Activated T-helper 2 cell treated with anti-CD3 and anti-CD28 coated beads, Interferon-gamma antibody, Interleukin-2, Interleukin-4, amounts not matched to agents 10 μg/mL and 5 μg/mL and 100 μg/mL, durations not matched to agents 14 hours and 24 hours and 36 hours (primary cell): ENCODE results near the gene GUCY1A2. TPM values are rescaled to one million over a fixed set of nuclear protein-coding genes. Genes with fewer than 3 reads are reported as not detected.
"Not testable (repeated sequence)": the region's sequence is repeated elsewhere in the genome, so short reads cannot be mapped to it uniquely, and the experiment has no call there.

Experiments
- DNase-seq: peaks from one replicate; pipeline ENCODE4 v3.0.0; 2021; ENCODE audit warnings: low spot score
- H3K27ac Mint-ChIP-seq: one replicate; pipeline ENCODE4 v1.8.0; 2021; ENCODE audit warnings: mixed read lengths
- H3K27me3 Mint-ChIP-seq: one replicate; pipeline ENCODE4 v1.8.0; 2021; ENCODE audit warnings: low read depth, mixed read lengths
- H3K36me3 Mint-ChIP-seq: one replicate; pipeline ENCODE4 v1.8.0; 2021; ENCODE audit warnings: low read depth, mixed read lengths
- H3K4me1 Mint-ChIP-seq: one replicate; pipeline ENCODE4 v1.8.0; 2021; ENCODE audit warnings: low read depth, mixed read lengths
- H3K4me3 Mint-ChIP-seq: one replicate; pipeline ENCODE4 v1.8.0; 2021; ENCODE audit warnings: low read depth, mild to moderate bottlenecking, moderate library complexity, mixed read lengths
- H3K9me3 Mint-ChIP-seq: one replicate; pipeline ENCODE4 v1.8.0; 2021; ENCODE audit warnings: mixed read lengths
- intact Hi-C: fragments of 100-400 bp; cut with micrococcal nuclease; formaldehyde crosslinking; loops from one replicate; pipeline ENCODE4 v1.15.1; 2023
- total RNA-seq: library from RNA; stranded (reverse); gene quantifications from 2 replicates; pipeline ENCODE4 v1.2.3, GENCODE V29; 2022

Gene GUCY1A2
- total RNA-seq, 1 donor from 2014 or later = 0.02 TPM

DNA sequence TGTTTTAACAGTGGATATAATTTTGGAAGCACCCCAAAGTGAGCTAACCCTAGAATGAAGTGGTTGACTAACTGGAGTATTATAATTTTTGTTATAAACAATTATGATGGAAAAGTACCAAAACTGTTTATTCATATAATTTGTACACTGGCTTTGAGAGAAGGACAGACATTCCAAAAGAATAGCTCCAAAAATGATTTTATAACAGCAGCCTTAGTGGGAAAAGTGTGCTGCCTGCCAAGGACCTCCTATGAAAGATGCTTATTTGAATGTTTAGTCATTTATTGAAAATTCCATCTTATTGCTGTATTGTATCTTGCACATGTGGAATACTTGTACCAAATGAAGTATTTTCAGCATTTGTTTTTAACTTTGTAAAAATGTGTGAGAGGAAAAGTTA is 169.8 kb downstream of the GUCY1A2 start:
- no peak for DNase-seq
- peaks cover 39% of the 10 kb centered on the region for H3K9me3 Mint-ChIP-seq
- H3K27me3 Mint-ChIP-seq = no peaks in the 10 kb centered on the region
- no peaks in the 10 kb centered on the region for H3K36me3 Mint-ChIP-seq
- H3K27ac Mint-ChIP-seq = no peak overlapping the region
- H3K4me1 Mint-ChIP-seq = no peaks in the 10 kb centered on the region
- no peak overlapping the region for H3K4me3 Mint-ChIP-seq
- intact Hi-C loops = no loop called here

DNA sequence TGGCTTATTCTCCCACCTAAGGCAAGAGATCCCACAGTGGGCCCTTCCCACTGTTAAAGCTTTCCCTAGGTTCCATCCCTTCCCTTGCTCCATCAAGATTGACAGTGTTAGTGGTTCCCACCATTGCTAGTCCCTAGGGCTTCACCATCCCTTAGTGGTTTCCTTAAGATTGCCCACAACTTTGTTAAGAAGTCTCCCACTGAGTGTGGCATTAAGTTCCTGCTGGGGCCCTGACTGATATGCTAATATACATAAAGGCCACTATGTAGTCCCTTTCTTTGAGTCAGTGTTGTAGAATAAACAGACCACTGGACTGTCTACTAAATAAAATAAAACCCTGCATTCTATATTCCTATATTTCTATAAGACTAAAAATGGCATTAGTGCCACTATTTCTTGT is 176.1 kb downstream of the GUCY1A2 start:
- no peaks in the 10 kb centered on the region for H3K27me3 Mint-ChIP-seq
- no peak overlapping the region for H3K4me3 Mint-ChIP-seq
- no peak overlapping the region for H3K27ac Mint-ChIP-seq
- peaks cover 34% of the 10 kb centered on the region for H3K9me3 Mint-ChIP-seq
- H3K4me1 Mint-ChIP-seq = no peaks in the 10 kb centered on the region
- H3K36me3 Mint-ChIP-seq = no peaks in the 10 kb centered on the region
- intact Hi-C loops = no loop called here
- no peak for DNase-seq

DNA sequence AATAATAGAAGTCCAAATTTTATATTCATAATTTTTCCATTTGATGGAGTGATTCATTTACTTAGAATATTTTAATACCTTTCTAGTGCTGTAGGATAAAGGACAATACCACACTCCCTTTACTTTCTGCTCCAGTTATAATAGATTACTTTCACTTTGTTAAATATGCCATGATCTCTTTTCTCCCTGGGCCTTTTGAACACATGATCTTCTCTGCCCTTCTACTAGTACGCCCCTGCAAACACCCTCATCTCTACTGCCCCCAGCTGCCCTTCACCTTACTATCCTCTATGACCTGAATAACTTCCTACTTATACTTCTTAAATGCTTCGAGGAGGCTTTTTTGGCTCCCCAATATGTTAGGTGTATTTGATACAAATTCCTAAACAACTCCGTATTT is 177.3 kb downstream of the GUCY1A2 start:
- intact Hi-C loops = no loop called here
- H3K4me1 Mint-ChIP-seq = no peaks in the 10 kb centered on the region

DNA sequence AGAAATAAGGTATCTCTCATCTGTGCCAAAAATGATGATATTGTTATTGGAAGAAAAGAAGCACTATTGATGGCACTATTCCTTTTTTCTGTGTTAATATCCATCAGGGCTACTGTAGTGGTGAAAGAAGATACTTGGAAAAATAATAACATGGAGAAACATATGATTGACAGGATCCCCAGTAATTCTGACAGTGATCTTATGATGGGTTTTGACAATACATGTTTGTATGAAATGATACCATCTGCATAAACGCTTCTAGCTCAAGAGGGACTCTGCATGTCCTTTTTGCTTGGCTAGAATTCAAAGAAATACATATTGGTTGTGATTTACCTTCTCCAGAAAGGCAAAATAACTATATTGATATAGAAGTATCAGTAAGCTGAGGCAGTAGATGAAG is 178.1 kb downstream of the GUCY1A2 start:
- H3K27ac Mint-ChIP-seq = no peak overlapping the region

More for the DNA sequence above, 177.3 kb downstream of the GUCY1A2 start:
- no peak for DNase-seq
- no peaks in the 10 kb centered on the region for H3K27me3 Mint-ChIP-seq
- H3K4me3 Mint-ChIP-seq = no peak overlapping the region
- no peak overlapping the region for H3K27ac Mint-ChIP-seq
- H3K9me3 Mint-ChIP-seq = peaks cover 31% of the 10 kb centered on the region
- H3K36me3 Mint-ChIP-seq = no peaks in the 10 kb centered on the region

DNA sequence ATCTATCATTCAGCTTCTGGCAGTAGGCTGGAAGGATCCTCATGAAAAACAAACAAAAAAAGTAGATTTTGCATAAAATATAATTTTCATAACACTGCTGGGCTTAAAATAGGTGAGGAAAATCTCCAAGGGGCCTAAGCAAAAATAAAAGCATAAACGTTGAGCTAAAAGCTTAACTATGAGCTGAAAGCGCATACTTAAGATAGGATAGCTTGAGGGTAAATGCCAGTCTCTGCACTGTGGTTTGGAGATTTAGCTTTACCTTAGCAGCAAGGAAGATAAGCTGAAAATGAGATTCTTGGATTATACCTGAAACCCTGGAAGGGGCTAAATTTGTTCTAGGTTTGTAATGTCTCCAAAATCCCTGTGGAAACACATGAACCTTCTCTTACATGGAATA is 183.7 kb downstream of the GUCY1A2 start:
- intact Hi-C loops = no loop called here
- Mint-ChIP-seq H3K4me1 (no peaks in the 10 kb centered on the region), H3K36me3 (no peaks in the 10 kb centered on the region), H3K27ac (no peak overlapping the region), H3K4me3 (no peak overlapping the region), H3K27me3 (no peaks in the 10 kb centered on the region), H3K9me3 (peaks cover 15% of the 10 kb centered on the region)
- DNase-seq = no peak

More for the DNA sequence above, 178.1 kb downstream of the GUCY1A2 start:
- peaks cover 24% of the 10 kb centered on the region for H3K9me3 Mint-ChIP-seq
- DNase-seq = no peak
- H3K27me3 Mint-ChIP-seq = no peaks in the 10 kb centered on the region
- H3K4me3 Mint-ChIP-seq = no peak overlapping the region
- H3K36me3 Mint-ChIP-seq = no peaks in the 10 kb centered on the region
- intact Hi-C loops = no loop called here
- no peaks in the 10 kb centered on the region for H3K4me1 Mint-ChIP-seq

DNA sequence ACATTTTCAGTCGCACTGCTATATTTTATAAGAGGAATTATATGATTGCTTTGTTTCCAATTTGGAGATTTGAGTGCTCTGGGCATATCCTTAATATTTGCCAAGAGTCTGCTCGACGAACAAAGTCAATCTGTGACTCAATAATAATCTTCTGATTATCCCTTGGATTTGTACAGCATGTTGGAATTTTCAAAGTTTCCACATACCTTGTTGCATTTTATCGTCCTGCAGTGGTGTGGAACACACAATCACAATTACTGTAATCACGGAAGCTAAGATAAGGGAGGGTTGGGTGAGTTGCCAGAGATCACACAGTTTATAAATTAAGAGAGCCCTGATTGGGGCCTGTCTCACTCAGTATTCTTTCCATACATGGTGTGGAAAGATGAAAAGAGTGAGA is 189.3 kb downstream of the GUCY1A2 start:
- DNase-seq = no peak
- intact Hi-C loops = no loop called here
- no peaks in the 10 kb centered on the region for H3K4me1 Mint-ChIP-seq
- no peak overlapping the region for H3K4me3 Mint-ChIP-seq
- peaks cover 27% of the 10 kb centered on the region for H3K9me3 Mint-ChIP-seq
- no peak overlapping the region for H3K27ac Mint-ChIP-seq
- H3K27me3 Mint-ChIP-seq = no peaks in the 10 kb centered on the region
- H3K36me3 Mint-ChIP-seq = no peaks in the 10 kb centered on the region

DNA sequence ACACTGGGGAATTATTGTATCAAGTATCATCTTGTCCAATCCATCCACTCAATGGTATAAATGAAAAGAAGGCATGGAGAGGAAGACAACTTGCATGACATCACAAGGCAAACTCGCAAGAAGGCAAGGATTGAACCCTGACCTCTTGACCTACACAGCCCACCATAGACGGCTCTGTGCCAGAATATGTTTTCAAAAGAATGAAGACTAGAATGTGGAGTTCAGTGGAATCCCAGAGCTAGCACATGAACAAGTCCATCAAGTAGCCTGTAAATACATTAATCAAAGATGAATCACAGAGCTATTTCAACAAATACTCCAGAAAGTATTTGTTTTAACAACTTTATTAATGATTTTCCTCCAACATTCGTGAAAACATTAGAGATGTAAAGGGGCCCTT is 189.7 kb downstream of the GUCY1A2 start:
- peaks cover 26% of the 10 kb centered on the region for H3K9me3 Mint-ChIP-seq
- no peaks in the 10 kb centered on the region for H3K4me1 Mint-ChIP-seq
- H3K36me3 Mint-ChIP-seq = no peaks in the 10 kb centered on the region
- H3K4me3 Mint-ChIP-seq = no peak overlapping the region
- no peaks in the 10 kb centered on the region for H3K27me3 Mint-ChIP-seq
- H3K27ac Mint-ChIP-seq = no peak overlapping the region
- DNase-seq = no peak
- intact Hi-C loops = no loop called here

DNA sequence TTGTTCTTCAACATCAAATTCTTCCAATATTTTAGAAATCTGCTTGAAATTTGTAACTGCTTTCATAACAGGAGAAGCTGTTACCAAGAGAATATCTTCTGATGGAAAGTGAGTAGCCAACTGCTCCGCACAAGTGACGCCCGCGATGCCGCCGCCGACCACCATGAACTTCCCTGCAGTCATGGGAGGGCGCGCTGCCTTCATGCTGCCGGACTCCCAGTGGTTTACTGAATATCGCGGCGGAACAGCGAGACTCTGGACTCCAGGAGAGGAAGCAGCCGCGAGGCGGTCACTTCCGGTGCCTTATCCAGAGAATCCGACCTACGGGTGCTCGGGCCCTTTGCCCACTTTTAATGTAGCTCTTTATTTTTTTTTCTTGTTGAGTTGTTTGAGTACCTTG is 190.6 kb downstream of the GUCY1A2 start:
- no peak overlapping the region for H3K4me3 Mint-ChIP-seq

DNA sequence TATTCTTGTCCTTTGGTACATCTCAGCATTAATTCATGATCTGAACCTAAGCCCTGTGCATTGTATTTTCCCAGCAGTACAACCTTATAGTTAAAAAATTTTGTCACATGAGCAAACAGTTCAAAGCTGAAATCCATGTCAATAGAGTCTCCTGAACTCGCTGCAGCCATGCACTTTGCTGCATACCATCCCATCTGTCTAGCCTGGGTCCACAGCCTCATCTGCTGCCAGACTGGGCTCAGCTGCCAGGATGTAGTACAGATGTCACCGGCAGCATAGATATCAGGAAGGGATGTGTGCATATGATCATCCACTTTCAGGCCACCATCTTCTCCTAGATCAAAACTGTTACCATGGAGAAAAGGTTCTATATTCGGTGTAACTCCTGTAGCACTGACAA is 191.7 kb downstream of the GUCY1A2 start:
- H3K4me3 Mint-ChIP-seq, H3K27ac Mint-ChIP-seq, DNase-seq, intact Hi-C loops, H3K36me3 Mint-ChIP-seq, H3K4me1 Mint-ChIP-seq, H3K27me3 Mint-ChIP-seq: not testable (repeated sequence)
- H3K9me3 Mint-ChIP-seq = peaks cover 27% of the 10 kb centered on the region

More for the DNA sequence above, 190.6 kb downstream of the GUCY1A2 start:
- DNase-seq = no peak
- H3K4me1 Mint-ChIP-seq = no peaks in the 10 kb centered on the region
- H3K27ac Mint-ChIP-seq = no peak overlapping the region
- no peaks in the 10 kb centered on the region for H3K36me3 Mint-ChIP-seq
- intact Hi-C loops = no loop called here
- peaks cover 22% of the 10 kb centered on the region for H3K9me3 Mint-ChIP-seq
- no peaks in the 10 kb centered on the region for H3K27me3 Mint-ChIP-seq

DNA sequence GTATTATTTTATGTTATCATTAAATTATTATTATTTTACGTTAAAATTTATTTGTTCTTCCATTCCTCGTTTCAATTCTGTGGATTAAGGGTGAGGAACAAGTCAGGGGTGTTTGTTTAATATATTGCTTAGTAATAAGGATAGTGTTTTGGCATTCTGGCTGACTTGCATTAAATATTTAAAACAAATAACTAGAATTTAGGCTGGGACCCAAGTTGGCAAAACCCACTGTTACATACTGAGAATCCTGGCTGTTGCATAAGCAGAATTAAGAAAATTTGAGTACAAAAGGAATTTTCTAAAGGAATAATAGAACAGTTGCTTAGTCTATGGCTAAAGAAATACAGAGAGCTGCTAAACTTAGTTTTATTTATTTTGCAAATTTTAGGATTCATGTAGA is 196.4 kb downstream of the GUCY1A2 start:
- intact Hi-C loops = loop anchor here (1.0 kb wide), 1 partner anchor 35 kb away; no protein-coding TSS in a partner anchor
- no peaks in the 10 kb centered on the region for H3K27me3 Mint-ChIP-seq
- no peaks in the 10 kb centered on the region for H3K4me1 Mint-ChIP-seq
- no peak overlapping the region for H3K4me3 Mint-ChIP-seq
- no peak for DNase-seq
- H3K9me3 Mint-ChIP-seq = peaks cover 14% of the 10 kb centered on the region
- H3K27ac Mint-ChIP-seq = no peak overlapping the region
- H3K36me3 Mint-ChIP-seq = no peaks in the 10 kb centered on the region

DNA sequence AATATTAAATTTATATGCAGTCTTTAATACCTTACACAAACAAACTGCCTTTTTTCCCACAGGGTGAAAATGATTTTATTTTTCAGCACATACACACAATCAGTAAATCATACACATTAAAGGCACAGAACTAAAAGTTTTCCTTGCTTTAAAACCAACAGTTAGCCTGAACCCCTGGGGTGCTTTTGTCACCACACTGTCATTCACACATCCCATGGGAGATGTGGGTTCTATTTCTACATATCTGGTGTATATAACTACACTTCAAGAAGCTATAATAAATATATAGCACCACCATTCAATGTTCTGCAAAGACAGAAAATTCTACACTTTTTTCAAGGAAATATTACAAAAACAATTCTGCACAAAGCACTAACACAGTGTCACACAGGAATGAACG is 197.0 kb downstream of the GUCY1A2 start:
- no peaks in the 10 kb centered on the region for H3K36me3 Mint-ChIP-seq
- intact Hi-C loops = no loop called here
- DNase-seq = no peak
- no peaks in the 10 kb centered on the region for H3K27me3 Mint-ChIP-seq
- H3K9me3 Mint-ChIP-seq = peaks cover 9% of the 10 kb centered on the region
- H3K4me1 Mint-ChIP-seq = no peaks in the 10 kb centered on the region
- H3K4me3 Mint-ChIP-seq = no peak overlapping the region
- no peak overlapping the region for H3K27ac Mint-ChIP-seq

DNA sequence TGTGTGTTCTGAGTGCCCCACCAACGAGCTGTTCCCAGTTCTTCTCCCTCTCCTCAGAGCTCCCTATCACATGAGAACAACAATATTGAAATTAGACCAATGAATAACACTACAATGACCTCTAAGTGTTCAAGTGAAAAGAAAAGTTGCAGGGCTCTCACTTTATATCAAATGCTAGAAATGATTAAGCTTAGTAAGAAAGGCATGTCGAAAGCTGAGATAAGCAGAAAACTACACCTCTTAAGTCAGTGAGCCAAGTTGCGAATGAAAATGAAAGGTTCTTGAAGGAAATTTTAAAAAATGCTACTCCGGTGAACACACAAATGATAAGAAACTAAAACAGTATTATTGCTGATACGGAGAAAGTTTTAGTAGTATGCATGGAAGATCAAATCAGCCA is 199.8 kb downstream of the GUCY1A2 start:
- H3K36me3 Mint-ChIP-seq = no peaks in the 10 kb centered on the region
- H3K4me3 Mint-ChIP-seq = no peak overlapping the region

DNA sequence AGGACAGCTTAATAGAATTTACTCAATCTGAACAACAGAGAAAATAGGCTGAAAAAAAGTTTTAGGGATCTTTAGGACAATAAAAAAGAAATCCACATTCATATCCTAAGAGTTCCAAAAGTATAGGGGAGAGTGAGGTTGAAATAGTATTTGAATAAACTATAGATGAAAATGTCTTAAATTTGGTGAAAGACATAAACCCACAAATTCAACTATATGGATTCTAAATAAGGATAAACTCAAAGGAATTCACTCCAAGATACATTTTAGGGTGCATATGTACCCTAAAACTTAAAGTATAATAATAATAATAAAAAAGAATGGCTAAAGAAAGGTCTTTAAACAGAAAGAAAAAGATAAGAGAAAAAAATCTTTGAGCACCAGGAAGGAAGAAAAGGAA is 203.1 kb downstream of the GUCY1A2 start:
- H3K9me3 Mint-ChIP-seq = peaks cover 15% of the 10 kb centered on the region
- H3K4me3 Mint-ChIP-seq = no peak overlapping the region
- H3K4me1 Mint-ChIP-seq = no peaks in the 10 kb centered on the region
- DNase-seq = no peak
- intact Hi-C loops = no loop called here
- H3K36me3 Mint-ChIP-seq = no peaks in the 10 kb centered on the region
- no peak overlapping the region for H3K27ac Mint-ChIP-seq
- no peaks in the 10 kb centered on the region for H3K27me3 Mint-ChIP-seq

More for the DNA sequence above, 199.8 kb downstream of the GUCY1A2 start:
- Mint-ChIP-seq H3K27ac (no peak overlapping the region), H3K27me3 (no peaks in the 10 kb centered on the region), H3K4me1 (no peaks in the 10 kb centered on the region), H3K9me3 (peaks cover 21% of the 10 kb centered on the region)
- DNase-seq = no peak
- intact Hi-C loops = no loop called here

DNA sequence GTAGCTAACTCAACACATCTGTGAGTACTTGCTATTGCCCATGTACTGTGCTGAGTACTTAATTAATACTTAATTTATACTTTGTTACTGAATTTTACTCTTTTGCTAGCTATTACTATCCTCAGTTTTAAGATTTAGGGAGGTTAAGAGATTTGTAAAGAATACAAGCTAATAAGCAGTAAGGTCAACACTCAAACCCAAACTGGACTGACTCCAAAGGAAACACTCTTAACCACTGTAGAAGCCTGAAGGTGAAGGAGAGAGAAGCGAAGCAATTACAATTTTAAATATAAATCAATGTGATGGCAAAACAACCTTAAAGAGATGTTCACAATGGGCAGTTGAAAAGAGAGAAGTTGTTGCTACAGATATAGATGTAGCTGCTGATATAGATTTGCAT is 204.5 kb downstream of the GUCY1A2 start:
- no peak overlapping the region for H3K27ac Mint-ChIP-seq
- DNase-seq = no peak
- no peaks in the 10 kb centered on the region for H3K4me1 Mint-ChIP-seq
- no peaks in the 10 kb centered on the region for H3K36me3 Mint-ChIP-seq
- intact Hi-C loops = no loop called here
- no peak overlapping the region for H3K4me3 Mint-ChIP-seq
- no peaks in the 10 kb centered on the region for H3K27me3 Mint-ChIP-seq
- H3K9me3 Mint-ChIP-seq = peaks cover 12% of the 10 kb centered on the region
